CD14-positive monocyte (primary cell): ENCODE data around the gene RASL11B. TPM values are rescaled to one million over a fixed set of nuclear protein-coding genes. Genes with fewer than 3 reads are reported as not detected.
"Not testable (repeated sequence)": the region's sequence is repeated elsewhere in the genome, so short reads cannot be mapped to it uniquely, and the experiment has no call there.

Source experiments
- DNase-seq, 3 donors: peaks; one replicate each; pipeline ENCODE4 v3.0.0-alpha.2; 2011 to 2022
- H2AFZ ChIP-seq: 2 replicates; pipeline ENCODE4 v1.6.0; 2012; ENCODE audit warnings: mild to moderate bottlenecking, low read depth, low read length, inconsistent platforms; ENCODE audit not compliant: insufficient read depth, poor library complexity, severe bottlenecking
- H3K27ac ChIP-seq, 2 donors: 1 replicate in 1 of 2; 2 replicates in 1 of 2; pipeline ENCODE4 v1.5.1; 2012 to 2013; ENCODE audit warnings: low read length in 2 of 2, control low read depth in 1 of 2, inconsistent platforms in 1 of 2, low read depth in 1 of 2, mild to moderate bottlenecking in 1 of 2
- H3K27me3 ChIP-seq, 2 donors: one replicate each; pipeline versions ENCODE4 v1.6.0 to v1.6.1; 2011 to 2013; ENCODE audit warnings: low read length in 2 of 2; ENCODE audit not compliant: control insufficient read depth in 2 of 2, insufficient read depth in 2 of 2
- H3K36me3 ChIP-seq, 2 donors: replicated peaks in 1 of 2; 1 replicate in 1 of 2; 2 replicates in 1 of 2; pipeline versions ENCODE4 v1.5.1 to v1.6.1; 2012 to 2013; ENCODE audit warnings: low read length in 2 of 2, control low read depth in 1 of 2, inconsistent platforms in 1 of 2, mild to moderate bottlenecking in 1 of 2; ENCODE audit not compliant: insufficient read depth in 2 of 2, control insufficient read depth in 1 of 2
- H3K4me1 ChIP-seq, 2 donors: 1 replicate in 1 of 2; 2 replicates in 1 of 2; pipeline versions ENCODE4 v1.5.1 to v1.6.1; 2012 to 2013; ENCODE audit warnings: low read length in 2 of 2, control low read depth in 1 of 2, inconsistent platforms in 1 of 2, mild to moderate bottlenecking in 1 of 2, moderate library complexity in 1 of 2; ENCODE audit not compliant: insufficient read depth in 2 of 2, control insufficient read depth in 1 of 2
- H3K4me2 ChIP-seq: replicated peaks from 2 replicates; pipeline ENCODE3; 2012; ENCODE audit warnings: low read length, moderate library complexity, mild to moderate bottlenecking; ENCODE audit not compliant: poor library complexity, severe bottlenecking; ENCODE audit errors: extremely low read depth
- H3K4me3 ChIP-seq, 3 experiments: fragments of 200-600 bp in 1 of 3; sonication (generic) in 1 of 3; replicated peaks in 1 of 3; 1 replicate in 2 of 3; 2 replicates in 1 of 3; pipeline ENCODE4 v1.5.1; 2011 to 2013; ENCODE audit warnings: low read length in 3 of 3, mild to moderate bottlenecking in 3 of 3, control low read depth in 2 of 3, low read depth in 2 of 3, inconsistent platforms in 1 of 3, moderate library complexity in 1 of 3
- H3K79me2 ChIP-seq: 2 replicates; pipeline ENCODE4 v1.6.0; 2012; ENCODE audit warnings: mild to moderate bottlenecking, control low read depth, inconsistent platforms, low read length, moderate library complexity; ENCODE audit not compliant: insufficient read depth
- H3K9ac ChIP-seq: 2 replicates; pipeline ENCODE4 v1.6.0; 2017; ENCODE audit warnings: low read length, mild to moderate bottlenecking; ENCODE audit not compliant: insufficient read depth, poor library complexity, severe bottlenecking
- H3K9me3 ChIP-seq, 2 donors: replicated peaks in 1 of 2; 1 replicate in 1 of 2; 2 replicates in 1 of 2; pipeline versions ENCODE4 v1.5.1 to v1.6.1; 2012 to 2013; ENCODE audit warnings: low read length in 2 of 2, control low read depth in 1 of 2; ENCODE audit not compliant: control insufficient read depth in 1 of 2, insufficient read depth in 1 of 2
- H4K20me1 ChIP-seq: 2 replicates; pipeline ENCODE4 v1.6.0; 2012; ENCODE audit warnings: mild to moderate bottlenecking, low read length, control low read depth, moderate library complexity; ENCODE audit not compliant: insufficient read depth
- H3K27ac Mint-ChIP-seq, 7 donors: one replicate each; pipeline ENCODE4 v1.8.0; 2020; ENCODE audit warnings: mild to moderate bottlenecking in 7 of 7, mixed read lengths in 7 of 7, moderate library complexity in 6 of 7, inconsistent platforms in 2 of 7
- H3K27me3 Mint-ChIP-seq, 3 donors: one replicate each; pipeline ENCODE4 v1.8.0; 2021 to 2022; ENCODE audit warnings: low read depth in 3 of 3, mild to moderate bottlenecking in 3 of 3, mixed read lengths in 3 of 3, moderate library complexity in 3 of 3, inconsistent platforms in 1 of 3
- H3K36me3 Mint-ChIP-seq, 2 donors: one replicate each; pipeline ENCODE4 v1.8.0; 2020; ENCODE audit warnings: mixed read lengths in 2 of 2, inconsistent platforms in 1 of 2, mild to moderate bottlenecking in 1 of 2
- H3K4me1 Mint-ChIP-seq: one replicate; pipeline ENCODE4 v1.8.0; 2020; ENCODE audit warnings: mild to moderate bottlenecking, mixed read lengths
- H3K4me3 Mint-ChIP-seq, 2 donors: one replicate each; pipeline ENCODE4 v1.8.0; 2020; ENCODE audit warnings: mild to moderate bottlenecking in 2 of 2, mixed read lengths in 2 of 2, moderate library complexity in 1 of 2
- H3K9me3 Mint-ChIP-seq, 7 donors: one replicate each; pipeline ENCODE4 v1.8.0; 2020 to 2022; ENCODE audit warnings: mixed read lengths in 7 of 7, mild to moderate bottlenecking in 6 of 7, moderate library complexity in 6 of 7, inconsistent platforms in 2 of 7
- WGBS: methylation state at CpG from one replicate; pipeline ENCODE4 v1.1.5; 2013; ENCODE audit warnings: missing lambda C conversion rate; ENCODE audit not compliant: insufficient coverage; 5-methylcytosine and 5-hydroxymethylcytosine counted together
- intact Hi-C, 2 donors: fragments of 100-400 bp; cut with micrococcal nuclease; formaldehyde crosslinking; loops; one replicate each; pipeline versions ENCODE4 v1.15.0 to v1.15.1; 2023
- polyA plus RNA-seq, 3 donors: library from polyadenylated mRNA; depleted of rRNA in 1 of 3; unstranded in 2 of 3; stranded (reverse) in 1 of 3; fragments of 300-500 nt in 2 of 3; fragments of >200 nt in 1 of 3; fragmentation: Illumina TruSeq in 2 of 3; gene quantifications; 1 replicate in 2 of 3; 2 replicates in 1 of 3; pipeline ENCODE4 v1.2.3, GENCODE V29; 2012 to 2021
- TF ChIP-seq, protein P1 (sequence below): fragments of 200-600 bp; IDR thresholded peaks from one replicate; pipeline ENCODE4 v1.8.0; 2022; ENCODE audit warnings: antibody characterized with exemption, mild to moderate bottlenecking

The RASL11B gene
- polyA plus RNA-seq, 3 donors: not detected

DNA sequence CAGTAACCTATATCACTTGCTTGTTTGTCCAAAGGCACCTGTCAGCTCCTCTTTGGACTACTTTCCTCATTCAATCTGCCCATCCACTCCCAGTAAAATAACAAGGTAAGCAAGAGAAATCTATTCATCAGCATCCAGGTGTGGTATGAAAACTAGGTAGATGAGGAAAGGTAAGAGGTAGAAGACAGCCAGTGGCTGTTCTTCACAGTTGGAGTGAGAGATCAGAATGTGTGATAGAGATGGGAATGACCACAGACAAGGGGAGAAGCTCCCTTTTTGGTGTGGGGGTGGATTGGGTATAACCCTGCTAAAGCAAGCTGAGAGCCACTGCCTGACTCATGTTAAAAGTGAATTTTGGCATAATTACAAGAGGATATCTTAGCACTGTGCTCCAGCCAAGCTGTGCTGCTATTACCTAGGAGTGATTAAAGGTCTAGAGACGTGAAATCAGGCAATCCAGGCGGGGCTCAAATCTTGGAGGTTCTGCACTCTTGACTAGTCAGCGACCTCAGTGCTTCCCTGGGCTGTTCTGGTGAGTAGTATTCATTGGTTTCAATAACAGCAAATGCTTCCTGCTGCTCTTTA lies 28.1 kb upstream of the RASL11B start:
- H3K4me2 ChIP-seq: no peak overlapping the region
- no peaks in the 10 kb centered on the region for H3K36me3 Mint-ChIP-seq
- TF ChIP-seq, protein P1, sequence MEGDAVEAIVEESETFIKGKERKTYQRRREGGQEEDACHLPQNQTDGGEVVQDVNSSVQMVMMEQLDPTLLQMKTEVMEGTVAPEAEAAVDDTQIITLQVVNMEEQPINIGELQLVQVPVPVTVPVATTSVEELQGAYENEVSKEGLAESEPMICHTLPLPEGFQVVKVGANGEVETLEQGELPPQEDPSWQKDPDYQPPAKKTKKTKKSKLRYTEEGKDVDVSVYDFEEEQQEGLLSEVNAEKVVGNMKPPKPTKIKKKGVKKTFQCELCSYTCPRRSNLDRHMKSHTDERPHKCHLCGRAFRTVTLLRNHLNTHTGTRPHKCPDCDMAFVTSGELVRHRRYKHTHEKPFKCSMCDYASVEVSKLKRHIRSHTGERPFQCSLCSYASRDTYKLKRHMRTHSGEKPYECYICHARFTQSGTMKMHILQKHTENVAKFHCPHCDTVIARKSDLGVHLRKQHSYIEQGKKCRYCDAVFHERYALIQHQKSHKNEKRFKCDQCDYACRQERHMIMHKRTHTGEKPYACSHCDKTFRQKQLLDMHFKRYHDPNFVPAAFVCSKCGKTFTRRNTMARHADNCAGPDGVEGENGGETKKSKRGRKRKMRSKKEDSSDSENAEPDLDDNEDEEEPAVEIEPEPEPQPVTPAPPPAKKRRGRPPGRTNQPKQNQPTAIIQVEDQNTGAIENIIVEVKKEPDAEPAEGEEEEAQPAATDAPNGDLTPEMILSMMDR: no peak
- no peak overlapping the region for H3K4me3 ChIP-seq
- peaks cover 0 to 3% (median 1%) of the 10 kb centered on the region in 7 donors for H3K9me3 Mint-ChIP-seq
- H3K27me3 Mint-ChIP-seq: peaks cover 0 to 2% (median 1%) of the 10 kb centered on the region in 3 donors
- no peak for DNase-seq
- no peak overlapping the region for H3K27ac ChIP-seq
- H3K9ac ChIP-seq: no peak overlapping the region
- no peak overlapping the region for H3K4me3 Mint-ChIP-seq
- H3K4me1 ChIP-seq: no peaks in the 10 kb centered on the region
- no peaks in the 10 kb centered on the region for H4K20me1 ChIP-seq
- no peak overlapping the region for H2AFZ ChIP-seq
- no peaks in the 10 kb centered on the region for H3K79me2 ChIP-seq
- intact Hi-C loops: no loop called here
- H3K27ac Mint-ChIP-seq: no peak overlapping the region
- 90% methylated on average over 3 of the region's 3 CpGs for WGBS
- no peaks in the 10 kb centered on the region for H3K4me1 Mint-ChIP-seq
- no peaks in the 10 kb centered on the region for H3K9me3 ChIP-seq
- no peaks in the 10 kb centered on the region for H3K36me3 ChIP-seq
- no peaks in the 10 kb centered on the region for H3K27me3 ChIP-seq

DNA sequence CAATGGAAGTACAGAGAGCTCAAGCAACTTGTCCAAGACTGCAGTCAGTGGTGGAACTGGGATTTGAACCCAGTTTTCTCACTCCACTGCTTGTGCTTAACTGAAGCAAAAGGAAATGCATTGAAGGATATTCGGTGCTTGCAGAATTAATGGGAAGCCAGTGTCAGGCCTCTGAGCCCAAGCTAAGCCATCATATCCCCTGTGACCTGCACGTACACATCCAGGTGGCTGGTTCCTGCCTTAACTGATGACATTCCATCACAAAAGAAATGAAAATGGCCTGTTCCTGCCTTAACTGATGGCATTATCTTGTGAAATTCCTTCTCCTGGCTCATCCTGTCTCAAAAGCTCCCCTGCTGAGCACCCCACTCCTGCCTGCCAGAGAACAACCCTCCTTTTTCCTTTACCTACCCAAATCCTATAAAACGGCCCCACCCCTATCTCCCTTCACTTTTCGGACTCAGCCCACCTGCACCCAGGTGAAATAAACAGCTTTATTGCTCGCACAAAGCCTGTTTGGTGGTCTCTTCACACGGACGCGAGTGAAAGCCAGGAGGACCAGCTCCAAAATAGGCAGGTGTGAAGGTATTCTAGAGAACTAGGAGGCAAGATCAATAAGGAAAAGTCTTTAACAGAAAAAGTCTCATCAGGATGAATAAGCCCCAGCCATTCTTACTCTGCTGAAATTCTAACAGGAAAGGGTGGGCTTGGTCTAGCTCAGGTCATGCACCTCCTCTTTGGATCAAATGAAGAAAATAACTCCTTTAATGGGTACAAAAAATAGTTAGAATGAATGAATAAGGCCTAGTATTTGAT lies 27.3 kb upstream of the RASL11B start:
- H3K27ac Mint-ChIP-seq, H3K4me3 Mint-ChIP-seq, H3K9me3 Mint-ChIP-seq, H4K20me1 ChIP-seq, H2AFZ ChIP-seq, H3K4me1 ChIP-seq, H3K4me1 Mint-ChIP-seq, H3K4me2 ChIP-seq, H3K36me3 ChIP-seq, DNase-seq, H3K36me3 Mint-ChIP-seq, H3K27me3 Mint-ChIP-seq, H3K9ac ChIP-seq, H3K9me3 ChIP-seq, H3K79me2 ChIP-seq, H3K4me3 ChIP-seq, intact Hi-C loops, H3K27me3 ChIP-seq, H3K27ac ChIP-seq: not testable (repeated sequence)
- WGBS: 100% methylated on average over 1 of the region's 8 CpGs
